SK-N-SH (cell line): ENCODE results near the gene PPP1R9B.

Source experiments
- EP300 ChIP-seq, 2 experiments: IDR thresholded peaks; 2 replicates each; pipeline versions ENCODE4 v1.4.0 to v1.6.1; 2012; ENCODE audit warnings: borderline replicate concordance in 1 of 2, low read depth in 1 of 2, low read length in 1 of 2
- JUND ChIP-seq: IDR thresholded peaks from 2 replicates; pipeline ENCODE4 v1.4.0; 2012
- NFIC ChIP-seq: IDR thresholded peaks from 2 replicates; pipeline ENCODE4 v1.4.0; 2012; ENCODE audit warnings: borderline replicate concordance
- POLR2AphosphoS5 ChIP-seq: IDR thresholded peaks from 2 replicates; pipeline ENCODE4 v1.6.1; 2012; ENCODE audit warnings: low read depth, low read length
- RAD21 ChIP-seq: IDR thresholded peaks from 2 replicates; pipeline ENCODE4 v1.6.1; 2012; ENCODE audit warnings: mild to moderate bottlenecking, low read length
- RFX5 ChIP-seq: IDR thresholded peaks from 2 replicates; pipeline ENCODE4 v1.6.1; 2012; ENCODE audit warnings: mild to moderate bottlenecking, improper control_type of control experiment, low read length
- SIN3A ChIP-seq: IDR thresholded peaks from 2 replicates; pipeline ENCODE4 v1.6.1; 2012; ENCODE audit warnings: low read depth, mild to moderate bottlenecking, low read length, moderate library complexity, borderline replicate concordance
- TAF1 ChIP-seq: IDR thresholded peaks from 2 replicates; pipeline ENCODE4 v1.6.1; 2012; ENCODE audit warnings: low read depth, mild to moderate bottlenecking, low read length, moderate library complexity, borderline replicate concordance
- YY1 ChIP-seq: IDR thresholded peaks from 2 replicates; pipeline ENCODE4 v1.4.0; 2012; ENCODE audit warnings: low read depth, mild to moderate bottlenecking
- TF ChIP-seq, protein P1 (sequence below): fragments of 200-600 bp; sonication (generic); IDR thresholded peaks from 2 replicates; pipeline ENCODE4 v1.6.1; 2017; ENCODE audit warnings: antibody characterized with exemption, mild to moderate bottlenecking, moderate library complexity
- TF ChIP-seq, protein P2 (sequence below): fragments of 150-350 bp; IDR thresholded peaks from 2 replicates; pipeline ENCODE4 v1.6.1; 2016; ENCODE audit warnings: mild to moderate bottlenecking, low read depth, low read length

DNA sequence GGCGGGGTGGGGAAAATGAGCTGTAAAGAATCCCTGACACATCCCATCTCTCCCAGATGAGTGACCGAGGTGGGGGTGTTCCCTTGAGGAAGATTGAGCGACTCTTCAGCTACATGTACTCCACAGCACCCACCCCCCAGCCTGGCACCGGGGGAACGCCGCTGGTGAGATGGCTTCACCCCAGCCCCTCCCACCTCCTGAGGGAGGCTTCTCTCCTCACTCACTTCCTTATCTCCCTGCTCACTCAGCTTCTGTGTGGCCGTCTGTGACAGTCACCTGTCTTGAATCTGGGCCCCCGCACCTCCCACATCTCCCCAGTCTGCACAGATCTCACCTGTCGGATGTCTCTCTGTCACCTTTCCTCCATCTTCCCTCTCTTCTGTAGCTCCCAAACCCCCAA is 41.9 kb downstream of the PPP1R9B start:
- TF ChIP-seq YY1, result no peak
- no peak for TF ChIP-seq RAD21
- TF ChIP-seq RFX5, result no peak
- TF ChIP-seq EP300 (IDR thresholded peaks at IDR 0.05; ENCODE audit: borderline replicate concordance in 1 of 2, low read depth in 1 of 2, low read length in 1 of 2), result no peak
- TF ChIP-seq, protein P1, sequence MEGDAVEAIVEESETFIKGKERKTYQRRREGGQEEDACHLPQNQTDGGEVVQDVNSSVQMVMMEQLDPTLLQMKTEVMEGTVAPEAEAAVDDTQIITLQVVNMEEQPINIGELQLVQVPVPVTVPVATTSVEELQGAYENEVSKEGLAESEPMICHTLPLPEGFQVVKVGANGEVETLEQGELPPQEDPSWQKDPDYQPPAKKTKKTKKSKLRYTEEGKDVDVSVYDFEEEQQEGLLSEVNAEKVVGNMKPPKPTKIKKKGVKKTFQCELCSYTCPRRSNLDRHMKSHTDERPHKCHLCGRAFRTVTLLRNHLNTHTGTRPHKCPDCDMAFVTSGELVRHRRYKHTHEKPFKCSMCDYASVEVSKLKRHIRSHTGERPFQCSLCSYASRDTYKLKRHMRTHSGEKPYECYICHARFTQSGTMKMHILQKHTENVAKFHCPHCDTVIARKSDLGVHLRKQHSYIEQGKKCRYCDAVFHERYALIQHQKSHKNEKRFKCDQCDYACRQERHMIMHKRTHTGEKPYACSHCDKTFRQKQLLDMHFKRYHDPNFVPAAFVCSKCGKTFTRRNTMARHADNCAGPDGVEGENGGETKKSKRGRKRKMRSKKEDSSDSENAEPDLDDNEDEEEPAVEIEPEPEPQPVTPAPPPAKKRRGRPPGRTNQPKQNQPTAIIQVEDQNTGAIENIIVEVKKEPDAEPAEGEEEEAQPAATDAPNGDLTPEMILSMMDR, result no peak
- TF ChIP-seq POLR2AphosphoS5, result no peak
- TF ChIP-seq, protein P2, sequence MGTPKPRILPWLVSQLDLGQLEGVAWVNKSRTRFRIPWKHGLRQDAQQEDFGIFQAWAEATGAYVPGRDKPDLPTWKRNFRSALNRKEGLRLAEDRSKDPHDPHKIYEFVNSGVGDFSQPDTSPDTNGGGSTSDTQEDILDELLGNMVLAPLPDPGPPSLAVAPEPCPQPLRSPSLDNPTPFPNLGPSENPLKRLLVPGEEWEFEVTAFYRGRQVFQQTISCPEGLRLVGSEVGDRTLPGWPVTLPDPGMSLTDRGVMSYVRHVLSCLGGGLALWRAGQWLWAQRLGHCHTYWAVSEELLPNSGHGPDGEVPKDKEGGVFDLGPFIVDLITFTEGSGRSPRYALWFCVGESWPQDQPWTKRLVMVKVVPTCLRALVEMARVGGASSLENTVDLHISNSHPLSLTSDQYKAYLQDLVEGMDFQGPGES, result no peak
- no peak for TF ChIP-seq SIN3A
- TF ChIP-seq JUND, result no peak
- no peak for TF ChIP-seq NFIC
- no peak for TF ChIP-seq TAF1
